ENCODE measurements around the gene NFATC2.

Gene NFATC2

DNA sequence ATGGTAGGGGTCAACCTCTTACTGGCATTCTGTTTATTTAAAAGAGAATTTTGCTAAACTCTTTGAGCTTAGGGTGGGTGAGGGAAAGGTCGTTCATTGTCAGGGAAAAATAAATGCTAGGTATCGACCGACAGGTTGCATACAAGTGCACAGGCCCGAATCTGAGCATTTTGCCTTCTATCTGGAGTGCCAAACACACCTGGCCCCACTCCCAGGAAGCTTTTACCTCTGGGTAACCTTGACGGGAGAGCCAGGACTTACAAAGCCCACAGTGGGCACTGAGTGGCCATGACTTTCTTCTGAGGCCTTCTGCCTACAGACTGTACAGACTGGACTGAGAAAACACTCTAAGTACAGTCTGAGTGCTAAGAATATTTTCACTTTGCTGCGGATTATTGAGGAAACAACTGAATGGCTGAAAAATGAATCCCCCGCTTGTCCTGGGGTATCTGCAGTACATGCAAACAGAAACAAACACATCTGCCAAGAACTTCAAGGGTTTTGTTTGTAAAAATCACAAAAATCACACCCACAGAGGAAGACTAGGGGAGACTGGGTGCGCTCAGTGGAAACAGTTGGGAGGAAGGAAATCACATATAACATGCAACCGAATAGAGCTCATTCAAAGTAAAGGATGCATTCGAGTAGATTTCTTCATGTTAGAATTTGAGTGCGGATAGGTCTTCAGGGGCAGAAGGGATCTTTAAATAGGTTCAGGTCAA, 152.8 kb downstream of the NFATC2 start:
- no peak for DNase-seq (ENCODE audit: low read depth)

DNA sequence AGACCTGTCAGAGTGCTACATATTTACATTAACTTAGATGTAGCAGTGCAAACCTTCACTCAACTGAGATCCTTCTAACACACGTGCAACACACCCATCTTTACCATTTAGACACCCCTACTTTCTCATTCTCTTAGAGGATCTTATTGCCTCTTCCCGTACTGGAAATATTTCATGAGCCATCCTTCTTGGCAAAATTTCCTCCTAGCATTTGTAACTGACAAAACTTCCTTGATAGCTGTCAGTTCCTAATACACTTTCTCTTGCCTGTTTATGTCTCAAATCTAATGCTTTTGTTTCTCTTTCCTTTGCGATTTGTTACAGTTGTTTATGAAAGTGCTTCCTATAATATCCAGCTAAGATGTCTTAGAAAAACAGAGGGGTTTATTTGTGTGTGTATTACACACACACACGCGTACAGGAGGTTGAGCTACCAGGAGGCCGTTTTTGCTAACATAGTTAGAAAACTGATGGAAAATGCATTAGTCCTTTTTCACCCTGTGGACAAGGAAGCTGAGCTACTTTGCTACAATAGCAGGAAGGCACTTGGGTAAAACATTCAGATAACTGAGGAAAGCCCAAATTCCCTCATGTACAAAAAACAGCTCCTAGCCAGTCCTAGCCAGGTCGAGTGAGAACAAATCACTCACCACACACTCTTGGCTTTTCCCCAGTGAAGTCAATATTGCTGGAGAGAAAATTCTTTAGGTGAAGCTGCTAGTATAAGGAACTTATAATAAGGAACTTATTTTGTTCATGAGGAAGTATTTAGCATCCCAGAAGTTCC, 153.6 kb downstream of the NFATC2 start:
- DNase-seq (ENCODE audit: low read depth): no peak

DNA sequence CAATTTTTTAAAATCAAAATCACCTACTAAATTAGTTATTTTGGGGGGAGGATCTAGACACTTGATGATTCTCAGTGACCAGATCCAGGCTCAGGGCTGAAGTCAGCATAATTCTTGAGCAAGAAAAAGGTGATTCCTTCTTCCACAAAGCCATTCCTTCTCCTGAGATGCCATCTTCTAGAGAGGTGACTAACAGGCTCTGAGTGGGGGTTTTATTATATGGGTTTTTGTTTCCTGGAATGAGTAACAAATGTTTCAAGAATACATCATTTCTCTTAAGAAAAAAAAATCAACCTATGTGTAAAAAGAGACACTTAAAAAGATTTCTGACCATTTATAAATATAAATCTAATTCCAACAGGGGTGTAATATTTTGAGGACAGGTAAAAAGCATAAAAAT, 154.3 kb downstream of the NFATC2 start:
- no peak for DNase-seq (ENCODE audit: low read depth)

DNA sequence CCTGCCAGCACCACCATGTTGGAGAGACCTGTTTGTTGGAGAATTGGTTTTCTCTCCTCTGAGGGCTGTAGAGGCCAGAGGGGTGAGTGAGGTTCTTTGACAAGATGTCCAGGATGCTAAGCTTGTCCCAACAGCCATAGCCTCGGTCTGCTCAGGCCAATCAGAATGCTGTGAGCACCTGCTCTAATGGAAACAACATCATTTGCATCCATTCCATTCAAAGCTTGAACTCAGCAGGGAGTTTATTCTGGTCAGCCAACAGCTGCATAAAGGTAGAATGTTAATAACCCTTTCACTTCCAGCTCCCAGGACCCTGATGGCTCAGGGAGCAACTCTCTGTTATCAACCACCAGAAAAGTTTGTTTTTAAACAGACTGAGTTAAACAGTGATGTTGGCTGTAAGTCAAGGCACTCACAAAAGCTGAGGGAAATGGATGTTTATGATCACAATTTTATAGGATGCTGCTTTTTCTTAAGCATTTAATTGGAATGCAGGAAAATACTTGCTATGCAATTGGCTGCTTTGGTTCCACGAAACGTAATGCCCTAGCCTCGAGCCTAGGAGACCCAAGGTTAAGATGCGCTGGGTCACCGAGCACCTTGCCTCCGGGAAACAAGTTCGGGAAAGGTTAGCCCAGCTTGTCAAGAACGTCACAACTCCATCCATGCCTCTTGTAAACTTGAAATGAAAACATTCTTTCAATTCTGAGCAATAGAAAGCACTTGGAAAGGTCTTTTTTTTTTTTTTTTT, 155.2 kb downstream of the NFATC2 start:
- DNase-seq (ENCODE audit: low read depth): no peak

DNA sequence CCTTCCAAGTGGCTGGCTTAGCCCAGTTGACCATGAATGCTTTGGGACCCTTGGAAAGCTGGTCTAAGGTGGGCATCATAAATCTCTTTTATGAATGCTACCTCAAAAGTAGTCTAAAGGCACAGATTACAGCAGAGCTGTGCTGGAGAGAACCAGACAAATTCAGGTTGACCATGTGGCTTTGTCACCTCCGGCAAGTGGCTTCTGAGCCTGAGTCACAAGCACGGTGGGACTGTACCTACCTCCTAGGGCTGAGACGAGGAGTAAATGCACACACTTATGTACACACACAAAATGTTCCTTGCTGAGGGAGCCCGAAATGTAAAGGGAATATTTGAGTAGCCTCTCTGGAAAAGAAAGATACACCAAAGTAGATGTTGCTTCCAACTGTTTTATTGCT, 155.9 kb downstream of the NFATC2 start:
- no peak for DNase-seq (ENCODE audit: low read depth)

DNA sequence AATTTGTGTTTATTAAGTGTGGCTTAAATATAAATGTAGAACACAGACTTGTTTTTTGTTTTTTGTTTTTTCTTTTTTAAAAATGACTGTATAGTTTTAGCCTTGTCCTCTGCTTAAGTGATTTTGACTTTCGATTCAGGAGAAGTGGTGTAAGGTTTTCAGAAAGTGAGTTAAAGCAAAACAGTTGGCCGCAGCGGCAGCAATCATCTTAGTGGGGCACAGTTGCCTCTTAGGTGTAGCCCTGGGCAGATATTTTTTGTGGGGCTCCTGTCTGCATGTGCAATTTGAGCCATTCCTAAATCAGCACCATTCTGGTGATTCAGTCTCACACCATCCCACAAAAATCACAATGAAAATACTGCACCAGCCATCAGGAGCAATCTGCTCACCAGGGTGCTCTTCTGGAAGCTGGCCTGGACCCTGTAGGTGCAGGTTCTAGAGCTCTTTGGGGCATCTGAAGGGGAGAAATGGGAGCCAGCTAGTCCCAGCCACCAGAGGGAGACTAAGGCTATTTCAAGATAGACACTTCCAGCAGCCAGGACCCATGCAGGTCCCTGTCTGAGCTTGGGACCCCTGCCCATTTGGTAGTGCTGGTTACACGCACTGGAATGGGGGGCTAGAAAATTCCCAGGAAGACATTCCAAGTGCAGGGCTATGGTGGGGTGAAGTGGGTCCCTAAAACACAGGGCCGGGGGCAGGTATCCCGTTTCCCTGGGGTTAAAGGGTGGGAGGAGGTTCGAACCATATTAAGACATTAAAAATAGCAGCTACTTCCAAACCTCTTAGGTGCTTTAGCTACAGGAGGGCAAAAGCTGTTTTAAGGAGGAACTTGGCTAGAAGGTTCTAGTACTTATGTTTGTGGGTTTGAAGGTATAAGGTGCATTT, 156.6 kb downstream of the NFATC2 start:
- DNase-seq (ENCODE audit: low read depth): no peak

DNA sequence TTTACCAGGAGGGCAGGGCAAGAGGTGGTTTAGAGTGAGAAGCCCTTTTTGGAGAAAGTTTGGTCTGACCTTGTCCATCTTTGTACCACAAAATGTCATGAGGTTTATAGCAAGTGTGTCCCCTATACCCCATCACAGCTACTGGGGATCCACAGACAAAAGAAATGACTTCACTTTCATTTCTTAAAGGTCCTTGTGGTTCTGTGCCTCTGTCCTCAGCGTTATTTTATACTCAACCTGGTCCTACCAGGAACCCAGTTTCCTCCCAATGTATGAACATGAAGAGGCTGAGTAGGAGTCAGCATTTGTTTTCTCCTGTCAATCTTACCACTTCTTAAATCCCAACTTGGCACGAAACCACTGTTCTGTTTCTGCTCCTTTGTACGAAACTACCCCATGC, 157.6 kb downstream of the NFATC2 start:
- DNase-seq (ENCODE audit: low read depth): no peak

DNA sequence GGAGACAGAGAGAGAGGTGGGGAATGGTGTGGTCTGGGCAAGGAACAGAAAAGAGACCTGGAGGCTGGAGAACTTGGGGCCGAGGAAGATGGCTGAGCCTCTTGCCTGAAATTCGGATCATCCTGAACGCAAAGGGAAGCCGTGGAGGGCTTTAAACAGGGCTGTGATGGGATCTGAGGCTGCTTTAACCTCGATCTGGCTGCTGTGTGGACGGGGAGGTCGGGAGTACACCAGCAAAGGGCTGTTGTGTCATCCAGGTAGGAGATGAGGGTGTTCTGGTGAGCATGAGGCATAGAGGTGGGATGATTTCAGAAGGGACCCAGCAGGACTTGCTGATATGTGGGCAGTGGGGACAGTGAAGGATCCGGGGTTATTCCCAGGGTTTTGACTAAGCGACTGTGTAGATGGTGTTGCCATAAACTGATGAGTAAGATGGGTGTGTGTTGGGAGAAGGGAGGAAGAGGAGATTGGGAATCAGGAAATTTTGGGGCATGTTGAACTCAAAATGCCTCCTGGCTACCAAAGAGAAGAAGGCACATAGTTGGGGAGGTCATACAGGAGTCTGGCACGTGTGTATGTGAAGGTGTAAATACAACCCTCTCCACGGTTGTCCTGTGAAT, 158.5 kb downstream of the NFATC2 start:
- no peak for DNase-seq (ENCODE audit: low read depth)

DNA sequence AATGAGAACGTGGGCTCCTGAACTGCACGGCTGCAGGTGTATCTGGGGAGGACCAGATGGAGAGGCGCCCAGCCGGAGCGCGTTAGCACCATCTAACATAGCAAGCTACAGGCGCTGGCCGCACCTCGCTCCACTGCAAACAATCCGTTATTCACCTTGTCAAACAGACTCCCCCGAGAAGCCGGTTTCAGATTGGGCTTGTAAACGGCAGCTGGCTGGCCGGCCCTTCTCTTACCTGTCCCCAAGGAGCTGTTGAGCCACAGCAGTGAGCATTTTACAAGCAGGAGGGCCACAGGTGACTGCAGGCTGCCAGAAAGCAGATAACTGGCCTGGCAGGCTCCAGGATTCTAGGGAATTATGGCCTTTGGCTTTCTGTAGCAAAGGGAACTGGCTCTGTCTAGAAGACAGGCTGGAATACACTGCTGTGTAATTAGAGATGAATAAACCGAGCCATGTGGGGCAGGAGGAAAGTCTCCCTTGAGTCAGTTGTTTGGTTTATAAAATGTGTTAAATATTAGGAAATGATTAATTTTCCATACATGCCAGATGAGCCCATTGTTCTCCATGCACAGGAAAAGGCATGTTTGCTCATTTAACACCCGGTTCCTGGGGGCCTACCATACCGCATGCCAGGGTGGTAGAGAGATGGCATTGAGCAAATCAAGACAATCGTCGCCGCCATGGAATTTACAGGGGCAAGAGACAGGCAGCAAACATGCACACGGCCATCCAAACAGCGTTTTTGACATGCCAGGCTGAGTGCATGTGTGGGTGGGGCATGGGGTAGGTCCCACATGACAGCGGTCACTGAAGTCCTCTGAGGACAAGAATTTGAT, 159.3 kb downstream of the NFATC2 start:
- no peak for DNase-seq (ENCODE audit: low read depth)

DNA sequence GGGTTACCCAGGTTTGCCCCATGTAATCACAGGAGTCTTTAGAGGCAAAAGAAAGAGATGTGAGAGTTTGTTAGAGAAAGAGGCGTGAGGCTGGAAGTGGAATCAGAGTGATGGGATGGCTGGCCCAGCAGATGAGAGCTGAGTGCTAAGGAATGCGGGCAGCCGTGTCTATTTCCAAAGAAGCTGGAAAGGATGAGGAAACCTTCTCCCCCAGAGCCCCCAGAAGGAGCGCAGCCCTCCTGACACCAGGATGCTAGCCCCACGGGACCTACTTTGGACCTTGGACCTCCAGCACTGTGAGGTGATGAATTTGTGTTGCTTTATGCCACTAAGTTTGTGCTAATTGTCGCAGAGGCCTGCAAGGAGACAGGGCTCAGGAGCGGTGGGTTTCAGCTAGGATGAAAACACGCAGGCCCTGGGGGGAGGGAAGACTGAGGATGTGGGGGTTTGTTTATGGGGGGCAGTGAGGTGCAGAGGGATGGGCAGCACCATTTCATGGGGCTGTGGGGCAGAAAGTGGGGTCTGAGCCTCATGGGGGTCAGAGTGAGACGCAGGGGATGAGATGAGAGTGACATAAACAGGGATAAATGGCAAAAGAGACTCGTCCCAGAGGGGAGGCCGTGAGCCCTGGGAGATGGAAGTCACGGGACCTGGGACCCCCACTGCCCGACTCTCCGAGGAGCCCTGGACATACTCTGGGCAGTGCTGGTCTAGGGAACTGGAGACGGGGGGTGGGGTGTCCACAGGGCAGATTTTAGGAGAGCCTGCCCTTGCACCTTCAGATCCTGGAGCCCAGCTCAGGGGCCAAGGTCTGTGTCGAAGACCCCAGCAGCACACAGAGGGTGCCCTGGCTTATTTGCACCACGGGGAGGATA, 160.2 kb downstream of the NFATC2 start:
- DNase-seq (ENCODE audit: low read depth): no peak

DNA sequence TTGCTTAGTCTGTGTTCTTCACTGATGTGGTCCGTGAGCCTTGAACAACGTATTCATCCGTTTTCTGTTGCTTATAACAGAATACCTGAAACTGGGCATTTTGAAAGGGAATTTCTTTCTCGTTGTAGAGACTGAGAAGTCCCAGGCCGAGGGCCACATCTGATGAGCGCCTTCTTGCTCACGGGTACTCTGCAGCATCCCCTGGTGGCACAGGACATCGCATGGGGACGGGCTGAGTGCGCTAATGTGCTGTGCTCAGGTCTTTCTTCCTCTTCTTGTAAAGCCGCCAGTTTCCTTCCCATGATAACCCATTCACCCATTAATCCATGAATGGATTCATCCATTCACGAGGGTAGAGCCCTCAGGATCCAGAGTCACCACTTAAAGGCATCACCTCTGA, 161.0 kb downstream of the NFATC2 start:
- DNase-seq (ENCODE audit: low read depth): no peak

DNA sequence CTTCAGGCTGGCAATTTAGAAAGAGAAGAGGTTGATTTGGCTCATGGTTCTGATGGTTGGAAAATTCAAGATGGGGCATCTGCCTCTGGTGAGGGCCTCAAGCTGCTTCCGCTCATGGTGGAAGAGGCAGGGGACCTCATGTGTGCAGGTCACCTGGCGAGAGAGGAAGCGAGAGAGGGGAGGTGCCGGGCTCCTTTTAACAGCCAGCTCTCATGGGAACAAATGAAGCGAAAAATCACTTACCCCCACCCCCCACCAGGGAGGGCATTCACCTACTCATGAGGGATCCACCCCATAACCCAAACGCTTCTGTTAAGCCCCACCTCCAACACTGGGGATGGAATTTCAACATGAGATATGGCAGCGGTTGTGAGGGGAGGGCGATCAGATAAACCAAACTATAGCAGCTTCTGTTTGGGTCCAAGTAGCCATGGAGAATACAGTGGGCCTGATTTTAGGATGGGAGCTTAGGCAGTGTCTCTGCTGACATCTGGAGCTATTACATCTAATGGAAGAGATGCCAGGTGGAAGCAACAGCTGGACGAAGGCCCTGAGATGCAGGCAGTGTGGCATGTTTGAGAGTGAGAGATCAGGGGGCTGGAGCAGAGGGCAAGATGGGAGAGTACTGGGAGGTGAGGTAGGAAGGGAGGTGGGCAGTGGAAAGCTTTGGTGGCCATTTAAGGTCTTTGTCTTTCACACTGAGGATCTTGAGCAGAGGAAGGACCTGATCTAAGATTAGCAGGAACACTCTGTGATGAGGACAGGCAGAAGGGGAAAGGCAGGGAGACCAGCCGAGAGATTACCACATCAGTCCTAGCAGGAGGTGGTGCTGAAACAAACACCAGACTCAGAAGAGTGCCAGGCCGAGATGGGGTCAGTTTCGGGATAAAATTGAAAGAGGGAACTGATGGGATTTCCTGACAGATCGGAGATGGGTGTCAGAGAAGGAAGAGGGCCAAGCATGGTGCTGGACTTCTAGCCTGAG, 161.8 kb downstream of the NFATC2 start:
- no peak for DNase-seq (ENCODE audit: low read depth)

DNA sequence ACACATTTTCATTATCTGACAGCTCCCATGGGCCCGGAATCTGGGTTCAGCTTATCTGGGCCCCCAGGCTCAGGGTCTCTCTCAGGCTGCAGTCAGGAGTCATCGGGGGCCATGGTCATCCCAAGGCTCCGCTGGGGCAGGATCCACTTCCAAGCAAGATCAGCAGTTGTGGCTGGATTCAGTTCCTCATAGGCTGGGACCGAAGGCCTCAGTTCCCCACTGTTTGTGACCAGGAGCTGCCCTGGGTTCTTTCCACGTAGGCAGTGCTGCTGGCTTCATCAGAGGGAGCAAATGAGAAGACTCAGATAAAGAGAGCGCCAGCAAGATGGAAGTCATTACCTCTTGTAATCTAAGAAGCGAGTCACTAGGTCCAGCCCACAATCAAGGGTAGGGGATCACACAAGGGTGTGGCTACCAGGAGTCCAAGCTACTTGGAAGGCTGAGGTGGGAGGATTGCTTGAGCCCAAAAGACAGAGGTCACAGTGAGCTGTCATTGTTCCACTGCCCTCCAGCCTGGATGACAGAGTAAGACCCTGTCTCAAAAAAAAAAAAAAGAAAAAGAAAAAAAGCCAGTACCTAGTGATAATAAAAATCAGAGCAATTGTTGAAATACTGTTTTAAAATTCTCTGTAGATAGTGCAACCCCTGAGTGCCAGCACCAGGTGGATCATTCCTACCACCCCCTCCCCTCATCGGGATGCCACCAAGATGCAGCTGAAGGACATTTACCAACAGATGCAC, 162.7 kb downstream of the NFATC2 start:
- DNase-seq (ENCODE audit: low read depth): no peak

DNA sequence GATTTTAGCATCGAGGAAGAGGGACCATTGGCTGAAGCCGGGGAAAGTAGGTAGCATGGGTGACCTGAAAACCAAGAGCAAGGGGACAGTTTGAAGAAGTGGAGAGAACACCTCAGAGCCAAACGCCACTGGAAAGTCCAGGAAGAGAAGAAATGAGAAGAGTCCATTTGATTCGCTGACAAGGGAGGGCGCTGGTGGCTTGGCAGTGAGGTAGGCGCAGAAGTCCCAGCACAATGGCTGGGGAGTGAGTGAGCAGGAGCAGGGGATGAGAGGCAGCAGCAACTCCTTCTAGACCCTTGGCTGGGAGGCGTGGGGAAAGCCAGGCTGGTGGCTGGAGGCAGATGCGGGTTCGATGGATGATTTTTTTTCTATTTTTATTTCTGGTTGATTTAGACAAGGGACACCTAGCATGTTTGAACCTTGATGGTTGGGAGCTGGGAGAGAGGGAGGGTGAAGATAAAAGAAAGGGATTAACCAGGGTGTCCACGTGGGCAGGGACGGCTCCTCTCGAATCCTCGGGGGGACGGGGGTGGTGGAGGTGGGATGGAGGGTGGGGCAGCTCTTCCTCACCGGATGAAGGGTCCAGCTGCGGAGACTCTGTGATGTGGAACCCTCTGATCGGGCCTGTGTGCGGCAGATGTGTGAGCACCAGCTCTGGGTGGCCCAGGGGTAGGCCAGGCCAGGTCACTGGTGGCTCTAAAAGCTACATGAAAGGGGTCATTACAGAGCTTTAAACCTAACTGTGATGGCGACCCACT, 164.2 kb downstream of the NFATC2 start:
- no peak for DNase-seq (ENCODE audit: low read depth)

DNA sequence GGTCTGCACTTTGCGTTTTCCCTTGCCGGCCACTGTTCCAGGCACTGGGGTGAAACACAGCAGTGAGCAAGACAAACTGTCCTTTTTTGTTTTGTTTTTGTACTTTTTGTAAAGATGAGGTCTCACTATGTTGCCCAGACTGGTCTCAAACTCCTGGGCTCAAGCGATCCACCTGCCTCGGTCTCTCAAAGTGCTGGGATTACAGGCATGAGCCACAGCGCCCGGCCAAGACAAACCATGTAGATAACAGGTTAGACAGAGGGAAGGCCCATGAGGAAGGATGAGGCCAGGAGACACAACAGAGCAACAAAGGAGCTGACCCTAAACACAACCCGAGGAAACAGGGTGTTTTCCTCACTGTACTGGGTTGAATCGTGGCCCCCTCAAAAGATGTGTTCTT, 165.4 kb downstream of the NFATC2 start:
- no peak for DNase-seq (ENCODE audit: low read depth)

DNA sequence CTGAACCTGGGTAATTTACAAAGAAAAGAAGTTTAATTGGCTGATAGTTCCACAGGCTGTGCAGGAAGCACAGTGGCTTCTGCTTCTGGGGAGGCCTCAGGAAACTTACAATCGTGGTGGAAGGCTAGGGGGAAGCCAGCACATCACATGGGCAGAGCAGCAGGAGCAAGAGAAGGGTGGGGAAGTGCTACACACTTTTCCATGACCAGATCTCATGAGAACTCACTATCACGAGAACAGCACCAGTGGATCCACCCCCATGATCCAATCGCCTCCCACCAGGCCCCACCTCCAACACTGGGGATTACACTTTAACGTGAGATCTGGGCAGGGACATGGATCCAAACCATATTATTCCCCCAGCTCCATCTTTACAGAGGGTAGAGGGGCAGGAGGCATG, 166.4 kb downstream of the NFATC2 start:
- DNase-seq (ENCODE audit: low read depth): no peak

DNA sequence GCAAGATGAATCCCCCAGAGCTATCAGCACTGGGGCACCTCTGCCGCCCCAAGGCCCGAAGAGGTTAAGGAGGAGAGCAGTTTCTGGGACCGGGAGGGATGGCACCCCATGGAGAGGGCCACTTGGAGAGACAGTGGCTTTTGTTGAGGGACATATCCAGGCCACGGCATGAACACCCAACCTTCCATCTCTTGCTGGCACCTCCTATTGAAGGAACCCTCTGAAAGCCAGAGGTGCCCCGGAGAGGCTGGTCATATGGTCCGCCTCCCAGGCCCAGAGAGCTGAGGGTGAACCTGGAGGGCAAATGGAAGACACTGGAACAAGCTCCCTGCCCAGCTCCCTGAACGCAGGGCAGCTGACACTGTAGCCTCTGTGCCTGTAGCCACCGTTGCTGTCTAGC, 167.0 kb downstream of the NFATC2 start:
- DNase-seq (ENCODE audit: low read depth): no peak
